ENCODE measurements around the gene DPH2. TPM values are rescaled to one million over a fixed set of nuclear protein-coding genes. Genes with fewer than 3 reads are reported as not detected.

The DPH2 gene
- total RNA-seq, 2 experiments from 2014 or later, result 10.3 to 12.0 TPM

DNA sequence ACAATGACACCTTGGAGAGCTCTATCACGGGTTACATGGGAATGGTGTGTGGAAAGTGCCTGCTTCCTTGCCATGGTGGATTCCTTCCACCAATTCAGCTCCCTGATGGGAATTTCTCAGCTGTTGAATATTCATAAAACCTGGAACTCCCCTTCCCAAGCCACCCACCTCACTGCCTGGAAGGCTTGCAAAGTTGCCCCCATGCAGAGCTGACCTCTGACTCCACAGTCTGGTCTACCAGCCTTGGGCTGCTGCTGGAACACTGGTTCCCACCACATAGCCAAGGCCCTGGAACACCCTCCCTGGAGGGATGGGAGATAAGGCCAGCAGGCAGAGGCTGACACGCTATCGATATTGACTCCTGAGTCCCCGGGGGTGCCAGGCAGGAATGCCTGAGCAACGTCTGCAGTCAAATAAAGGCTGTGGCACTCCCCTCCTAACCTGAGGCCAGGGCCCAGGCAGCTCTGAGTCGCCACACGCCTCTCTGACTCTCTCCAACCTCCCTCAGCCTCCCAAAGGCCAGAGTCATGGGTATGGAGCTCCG, 30.4 kb downstream of the DPH2 start:
- no peak for ATAC-seq (ENCODE audit: poor library complexity)
- H3K9me3 Mint-ChIP-seq, result no peaks in the 10 kb centered on the region
- no peaks in the 10 kb centered on the region for H3K36me3 Mint-ChIP-seq (ENCODE audit: low read depth)
- Histone ChIP-seq H3K4me1 (ENCODE audit: insufficient read depth, low read length) (no peaks in the 10 kb centered on the region), H3K4me3 (ENCODE audit: low read length) (no peak overlapping the region), H3K9me3 (ENCODE audit: control insufficient read depth in 1 of 2, insufficient read depth in 1 of 2, low read length in 2 of 2) (no peaks in the 10 kb centered on the region), H3K27me3 (ENCODE audit: control insufficient read depth in 1 of 2, insufficient read depth in 2 of 2, low read length in 2 of 2) (no peaks in the 10 kb centered on the region), H3K27ac (ENCODE audit: low read depth in 1 of 2, low read length in 2 of 2) (no peak overlapping the region), H3K36me3 (ENCODE audit: insufficient read depth, low read length) (no peaks in the 10 kb centered on the region)
- no peaks in the 10 kb centered on the region for H3K4me1 Mint-ChIP-seq (ENCODE audit: low read depth)
- DNase-seq, result no peak
- CTCF ChIA-PET, result no interaction called here
- no peak overlapping the region for H3K27ac Mint-ChIP-seq
- intact Hi-C loops (cut with DNase I, micrococcal nuclease), result no loop called here
- POLR2A ChIA-PET, result no interaction called here
- TF ChIP-seq, protein P1, sequence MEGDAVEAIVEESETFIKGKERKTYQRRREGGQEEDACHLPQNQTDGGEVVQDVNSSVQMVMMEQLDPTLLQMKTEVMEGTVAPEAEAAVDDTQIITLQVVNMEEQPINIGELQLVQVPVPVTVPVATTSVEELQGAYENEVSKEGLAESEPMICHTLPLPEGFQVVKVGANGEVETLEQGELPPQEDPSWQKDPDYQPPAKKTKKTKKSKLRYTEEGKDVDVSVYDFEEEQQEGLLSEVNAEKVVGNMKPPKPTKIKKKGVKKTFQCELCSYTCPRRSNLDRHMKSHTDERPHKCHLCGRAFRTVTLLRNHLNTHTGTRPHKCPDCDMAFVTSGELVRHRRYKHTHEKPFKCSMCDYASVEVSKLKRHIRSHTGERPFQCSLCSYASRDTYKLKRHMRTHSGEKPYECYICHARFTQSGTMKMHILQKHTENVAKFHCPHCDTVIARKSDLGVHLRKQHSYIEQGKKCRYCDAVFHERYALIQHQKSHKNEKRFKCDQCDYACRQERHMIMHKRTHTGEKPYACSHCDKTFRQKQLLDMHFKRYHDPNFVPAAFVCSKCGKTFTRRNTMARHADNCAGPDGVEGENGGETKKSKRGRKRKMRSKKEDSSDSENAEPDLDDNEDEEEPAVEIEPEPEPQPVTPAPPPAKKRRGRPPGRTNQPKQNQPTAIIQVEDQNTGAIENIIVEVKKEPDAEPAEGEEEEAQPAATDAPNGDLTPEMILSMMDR (IDR thresholded peaks at IDR 0.05), result no peak
- H3K4me3 Mint-ChIP-seq, result no peak overlapping the region
- H3K27me3 Mint-ChIP-seq, result no peaks in the 10 kb centered on the region

DNA sequence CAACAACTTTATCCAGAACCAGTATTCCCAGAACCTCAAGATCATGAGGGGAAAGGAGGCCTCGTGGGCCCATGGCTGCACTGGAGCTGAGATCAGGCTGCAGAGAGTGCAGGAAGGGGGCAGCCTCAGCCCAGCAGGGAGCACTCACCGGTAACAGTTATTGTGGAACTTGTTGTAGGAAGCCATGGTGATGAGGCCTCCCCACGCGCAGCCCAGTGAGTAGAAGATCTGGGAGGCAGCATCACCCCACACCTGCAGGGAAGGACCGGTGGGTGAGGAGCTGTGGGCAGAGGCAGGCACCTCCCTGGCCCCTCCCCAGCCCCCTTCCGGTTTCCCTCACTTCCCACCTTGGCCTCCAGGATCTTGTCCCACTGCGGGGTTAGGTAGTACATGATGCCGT, 32.4 kb downstream of the DPH2 start:
- Histone ChIP-seq H3K36me3 (ENCODE audit: insufficient read depth, low read length) (no peaks in the 10 kb centered on the region), H3K4me1 (ENCODE audit: insufficient read depth, low read length) (no peaks in the 10 kb centered on the region), H3K4me3 (ENCODE audit: low read length) (no peak overlapping the region), H3K9me3 (ENCODE audit: control insufficient read depth in 1 of 2, insufficient read depth in 1 of 2, low read length in 2 of 2) (no peaks in the 10 kb centered on the region), H3K27ac (ENCODE audit: low read depth in 1 of 2, low read length in 2 of 2) (no peak overlapping the region), H3K27me3 (ENCODE audit: control insufficient read depth in 1 of 2, insufficient read depth in 2 of 2, low read length in 2 of 2) (no peaks in the 10 kb centered on the region)
- intact Hi-C loops (cut with DNase I, micrococcal nuclease), result no loop called here
- TF ChIP-seq, protein P1 (IDR thresholded peaks at IDR 0.05), result no peak
- no peaks in the 10 kb centered on the region for H3K9me3 Mint-ChIP-seq
- H3K4me1 Mint-ChIP-seq (ENCODE audit: low read depth), result no peaks in the 10 kb centered on the region
- H3K27ac Mint-ChIP-seq, result no peak overlapping the region
- ATAC-seq (ENCODE audit: poor library complexity), result no peak
- DNase-seq, result no peak
- H3K36me3 Mint-ChIP-seq (ENCODE audit: low read depth), result no peaks in the 10 kb centered on the region
- CTCF ChIA-PET, result no interaction called here
- H3K27me3 Mint-ChIP-seq, result no peaks in the 10 kb centered on the region
- POLR2A ChIA-PET, result no interaction called here
- no peak overlapping the region for H3K4me3 Mint-ChIP-seq

DNA sequence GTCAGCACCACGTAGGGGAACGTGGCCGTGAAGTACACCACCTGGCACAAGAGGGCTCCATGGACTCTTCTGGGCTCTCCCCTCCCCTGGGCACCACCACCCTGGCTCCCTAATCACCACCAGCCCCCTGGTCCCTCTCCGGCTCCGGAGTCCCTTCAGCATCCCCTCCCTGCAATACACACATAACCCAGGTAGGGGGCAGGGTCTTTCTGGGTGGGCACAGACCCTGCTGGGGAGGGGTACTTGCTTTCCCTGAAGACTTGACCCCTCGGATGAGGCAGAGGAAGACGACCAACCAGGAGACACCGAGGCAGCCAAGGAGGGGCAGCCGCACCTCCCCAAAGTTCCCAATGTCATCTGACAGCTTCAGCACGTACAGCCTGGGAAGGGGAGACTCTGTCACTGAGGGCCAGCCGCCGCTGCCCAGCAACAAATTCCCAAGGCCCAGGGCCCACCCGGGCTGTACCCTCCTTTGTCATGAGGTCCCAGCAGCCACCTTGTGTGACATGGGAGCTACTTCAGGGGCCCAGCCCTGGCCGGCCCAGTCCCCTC, 32.9 kb downstream of the DPH2 start:
- DNase-seq (no peak), ATAC-seq (ENCODE audit: poor library complexity) (no peak)
- no peaks in the 10 kb centered on the region for H3K9me3 Mint-ChIP-seq
- Histone ChIP-seq H3K4me1 (ENCODE audit: insufficient read depth, low read length) (no peaks in the 10 kb centered on the region), H3K27me3 (ENCODE audit: control insufficient read depth in 1 of 2, insufficient read depth in 2 of 2, low read length in 2 of 2) (no peaks in the 10 kb centered on the region), H3K27ac (ENCODE audit: low read depth in 1 of 2, low read length in 2 of 2) (no peak overlapping the region), H3K4me3 (ENCODE audit: low read length) (no peak overlapping the region), H3K36me3 (ENCODE audit: insufficient read depth, low read length) (no peaks in the 10 kb centered on the region), H3K9me3 (ENCODE audit: control insufficient read depth in 1 of 2, insufficient read depth in 1 of 2, low read length in 2 of 2) (no peaks in the 10 kb centered on the region)
- H3K27ac Mint-ChIP-seq, result no peak overlapping the region
- intact Hi-C loops (cut with DNase I, micrococcal nuclease), result no loop called here
- H3K4me3 Mint-ChIP-seq, result no peak overlapping the region
- no peaks in the 10 kb centered on the region for H3K27me3 Mint-ChIP-seq
- no peaks in the 10 kb centered on the region for H3K36me3 Mint-ChIP-seq (ENCODE audit: low read depth)
- no peaks in the 10 kb centered on the region for H3K4me1 Mint-ChIP-seq (ENCODE audit: low read depth)
- POLR2A ChIA-PET, result no interaction called here
- TF ChIP-seq, protein P1 (IDR thresholded peaks at IDR 0.05), result no peak
- CTCF ChIA-PET, result no interaction called here

All from CD4-positive, alpha-beta T cell (primary cell).